Smooth muscle cell (in vitro differentiated cells): ENCODE results near the gene WRAP73. TPM values are rescaled to one million over a fixed set of nuclear protein-coding genes. Genes with fewer than 3 reads are reported as not detected.

Source experiments
- DNase-seq: peaks from one replicate; lab custom pipeline; 2025; ENCODE audit not compliant: unreplicated experiment; lab: John Stamatoyannopoulos, UW
- H2AFZ ChIP-seq: fragments of 200-600 bp; sonication (generic); 2 replicates; pipeline ENCODE4 v1.6.0; 2016; ENCODE audit warnings: antibody characterized with exemption, low read depth, mild to moderate bottlenecking
- H3F3A ChIP-seq: fragments of 200-600 bp; sonication (generic); 2 replicates; pipeline ENCODE4 v1.6.0; 2017; ENCODE audit warnings: antibody characterized with exemption, low read depth
- H3K27ac ChIP-seq: fragments of 200-600 bp; sonication (generic); 2 replicates; pipeline ENCODE4 v1.5.1; 2016; ENCODE audit warnings: low read depth, mild to moderate bottlenecking
- H3K27me3 ChIP-seq: fragments of 200-600 bp; sonication (generic); 2 replicates; pipeline ENCODE4 v1.6.1; 2016; ENCODE audit warnings: low read depth, mild to moderate bottlenecking
- H3K36me3 ChIP-seq: fragments of 200-600 bp; sonication (generic); 2 replicates; pipeline ENCODE4 v1.5.1; 2016; ENCODE audit warnings: low read depth
- H3K4me1 ChIP-seq: fragments of 200-600 bp; sonication (generic); 2 replicates; pipeline ENCODE4 v1.5.1; 2016; ENCODE audit warnings: low read depth
- H3K4me2 ChIP-seq: fragments of 200-600 bp; sonication (generic); 2 replicates; pipeline ENCODE4 v1.6.0; 2016; ENCODE audit warnings: mild to moderate bottlenecking
- H3K4me3 ChIP-seq: fragments of 200-600 bp; sonication (generic); 2 replicates; pipeline ENCODE4 v1.5.1; 2016; ENCODE audit warnings: mild to moderate bottlenecking
- H3K79me2 ChIP-seq: fragments of 200-600 bp; sonication (generic); 2 replicates; pipeline ENCODE4 v1.6.0; 2016; ENCODE audit warnings: low read depth, mild to moderate bottlenecking
- H3K9ac ChIP-seq: fragments of 200-600 bp; sonication (generic); 2 replicates; pipeline ENCODE4 v1.6.0; 2016; ENCODE audit warnings: low read depth
- H3K9me3 ChIP-seq: fragments of 200-600 bp; sonication (generic); replicated peaks from 2 replicates; pipeline ENCODE4 v1.5.1; 2016; ENCODE audit warnings: low read depth
- H4K20me1 ChIP-seq: fragments of 200-600 bp; sonication (generic); 2 replicates; pipeline ENCODE4 v1.6.0; 2016; ENCODE audit warnings: low read depth
- CTCF ChIP-seq: fragments of 200-600 bp; sonication (generic); IDR thresholded peaks from 2 replicates; pipeline ENCODE4 v1.5.1; 2017; ENCODE audit warnings: borderline replicate concordance, mild to moderate bottlenecking, antibody characterized with exemption; ENCODE audit not compliant: insufficient read depth, poor library complexity, severe bottlenecking
- WGBS: methylation state at CpG from one replicate; pipeline ENCODE4 v1.1.7; 2016; ENCODE audit warnings: low lambda C conversion rate; 5-methylcytosine and 5-hydroxymethylcytosine counted together
- polyA plus RNA-seq: library from polyadenylated mRNA; unstranded; fragments of >200 nt; fragmentation: Nextera tagmentation; extraction: Ambion mirVana; gene quantifications from 2 replicates; pipeline ENCODE4 v1.2.1, GENCODE V29; 2016
- total RNA-seq: library from RNA; depleted of rRNA; stranded (reverse); fragments of >200 nt; gene quantifications from 2 replicates; pipeline ENCODE4 v1.2.3, GENCODE V29; 2014

Gene WRAP73
- total and polyA plus RNA-seq, 2 experiments from 2014 or later: 17.2 to 20.8 TPM

GRCh38 chr1:3660704-3661103 lies 10.8 kb upstream of the WRAP73 start:
- H3K4me1 ChIP-seq: no peaks in the 10 kb centered on the region
- WGBS: 69% methylated on average over 2 of the region's 2 CpGs
- no peak overlapping the region for H3K4me3 ChIP-seq
- H3K36me3 ChIP-seq: no peaks in the 10 kb centered on the region
- H3K9me3 ChIP-seq: no peaks in the 10 kb centered on the region
- H3K9ac ChIP-seq: no peak overlapping the region
- no peaks in the 10 kb centered on the region for H3K79me2 ChIP-seq
- no peaks in the 10 kb centered on the region for H4K20me1 ChIP-seq
- no peak for DNase-seq
- TF ChIP-seq CTCF: no peak
- H2AFZ ChIP-seq: no peak overlapping the region
- no peaks in the 10 kb centered on the region for H3F3A ChIP-seq
- H3K27ac ChIP-seq: no peak overlapping the region
- peaks cover 23% of the 10 kb centered on the region for H3K27me3 ChIP-seq
- no peak overlapping the region for H3K4me2 ChIP-seq

GRCh38 chr1:3659093-3659492 lies 9.2 kb upstream of the WRAP73 start:
- H4K20me1 ChIP-seq: no peaks in the 10 kb centered on the region
- no peak overlapping the region for H3K4me3 ChIP-seq
- no peak overlapping the region for H3K4me2 ChIP-seq
- H3F3A ChIP-seq: no peaks in the 10 kb centered on the region
- no peaks in the 10 kb centered on the region for H3K9me3 ChIP-seq
- no peak for DNase-seq
- no peak overlapping the region for H3K9ac ChIP-seq
- TF ChIP-seq CTCF: no peak
- peaks cover 40% of the 10 kb centered on the region for H3K27me3 ChIP-seq
- no peaks in the 10 kb centered on the region for H3K79me2 ChIP-seq
- H2AFZ ChIP-seq: no peak overlapping the region
- H3K4me1 ChIP-seq: no peaks in the 10 kb centered on the region
- WGBS: 85% methylated on average over 14 of the region's 15 CpGs
- H3K36me3 ChIP-seq: no peaks in the 10 kb centered on the region
- no peak overlapping the region for H3K27ac ChIP-seq

- H3F3A ChIP-seq: no peaks in the 10 kb centered on the region
- no peak overlapping the region for H3K9ac ChIP-seq
- H3K36me3 ChIP-seq: no peaks in the 10 kb centered on the region
- H3K79me2 ChIP-seq: no peaks in the 10 kb centered on the region
- H4K20me1 ChIP-seq: no peaks in the 10 kb centered on the region
- H3K4me1 ChIP-seq: no peaks in the 10 kb centered on the region
- H3K27me3 ChIP-seq: peaks cover 48% of the 10 kb centered on the region
- WGBS: 45% methylated on average over 14 of the region's 14 CpGs
- no peaks in the 10 kb centered on the region for H3K9me3 ChIP-seq
- no peak overlapping the region for H3K27ac ChIP-seq
- TF ChIP-seq CTCF: no peak
- H3K4me2 ChIP-seq: no peak overlapping the region
- no peak overlapping the region for H2AFZ ChIP-seq
- no peak for DNase-seq
- H3K4me3 ChIP-seq: no peak overlapping the region
Measured at GRCh38 chr1:3658231-3658615, 8.3 kb upstream of the WRAP73 start.

GRCh38 chr1:3657578-3658230 lies 7.8 kb upstream of the WRAP73 start:
- H3K9me3 ChIP-seq: no peaks in the 10 kb centered on the region

More at GRCh38 chr1:3657578-3658230, 7.8 kb upstream of the WRAP73 start:
- no peaks in the 10 kb centered on the region for H3K4me1 ChIP-seq
- no peaks in the 10 kb centered on the region for H3F3A ChIP-seq
- H3K4me2 ChIP-seq: no peak overlapping the region
- H3K27ac ChIP-seq: no peak overlapping the region
- peaks cover 53% of the 10 kb centered on the region for H3K27me3 ChIP-seq
- no peak overlapping the region for H2AFZ ChIP-seq
- no peak for TF ChIP-seq CTCF
- no peak overlapping the region for H3K9ac ChIP-seq
- 85% methylated on average over 25 of the region's 26 CpGs for WGBS
- H3K36me3 ChIP-seq: no peaks in the 10 kb centered on the region
- no peak overlapping the region for H3K4me3 ChIP-seq
- H3K79me2 ChIP-seq: no peaks in the 10 kb centered on the region
- DNase-seq: no peak
- H4K20me1 ChIP-seq: no peaks in the 10 kb centered on the region
